Neuronal stem cell (in vitro differentiated cells): ENCODE results near the gene PCBP3.

Experiments
- DNase-seq: peaks from one replicate; pipeline ENCODE4 v3.0.0-alpha.2; 2013; ENCODE audit warnings: low spot score
- H2AFZ ChIP-seq: one replicate; pipeline ENCODE4 v1.6.1; 2013; ENCODE audit warnings: mild to moderate bottlenecking, low read length, inconsistent platforms
- H2AK5ac ChIP-seq: 2 replicates; pipeline ENCODE4 v1.6.1; 2013; ENCODE audit warnings: low read depth, mild to moderate bottlenecking, inconsistent platforms, low read length, moderate library complexity, mixed read lengths
- H2BK120ac ChIP-seq: 2 replicates; pipeline ENCODE4 v1.6.1; 2013; ENCODE audit warnings: low read depth, mild to moderate bottlenecking, inconsistent platforms, low read length, moderate library complexity, mixed read lengths
- H2BK12ac ChIP-seq: one replicate; pipeline ENCODE4 v1.6.1; 2013; ENCODE audit warnings: low read length, inconsistent platforms
- H2BK15ac ChIP-seq: 2 replicates; pipeline ENCODE4 v1.6.1; 2013; ENCODE audit warnings: mild to moderate bottlenecking, low read length, inconsistent platforms, mixed read lengths
- H2BK5ac ChIP-seq: one replicate; pipeline ENCODE4 v1.6.1; 2013; ENCODE audit warnings: inconsistent platforms, mild to moderate bottlenecking, low read length, moderate library complexity
- H3K14ac ChIP-seq: one replicate; pipeline ENCODE4 v1.6.1; 2013; ENCODE audit warnings: low read length, inconsistent platforms
- H3K18ac ChIP-seq: 2 replicates; pipeline ENCODE4 v1.6.1; 2013; ENCODE audit warnings: low read length, inconsistent platforms
- H3K23ac ChIP-seq: 2 replicates; pipeline ENCODE4 v1.6.1; 2013; ENCODE audit warnings: low read depth, mild to moderate bottlenecking, mixed read lengths, low read length, inconsistent platforms; ENCODE audit not compliant: poor library complexity
- H3K27ac ChIP-seq: replicated peaks from 3 replicates; pipeline ENCODE4 v1.5.1; 2013; ENCODE audit warnings: low read length, inconsistent platforms
- H3K27me3 ChIP-seq, 3 experiments: 2 replicates each; pipeline ENCODE4 v1.6.1; 2013; ENCODE audit warnings: low read length in 3 of 3, mild to moderate bottlenecking in 2 of 3, inconsistent platforms in 1 of 3, low read depth in 1 of 3, mixed read lengths in 1 of 3, moderate library complexity in 1 of 3; ENCODE audit not compliant: control insufficient read depth in 3 of 3, insufficient read depth in 3 of 3
- H3K36me3 ChIP-seq, 2 donors: replicated peaks in 1 of 2; 2 replicates each; pipeline ENCODE4 v1.6.1; 2013; ENCODE audit warnings: low read length in 2 of 2; ENCODE audit not compliant: control insufficient read depth in 2 of 2, insufficient read depth in 2 of 2
- H3K4ac ChIP-seq: 2 replicates; pipeline ENCODE4 v1.6.1; 2013; ENCODE audit warnings: inconsistent platforms, mild to moderate bottlenecking, low read length, moderate library complexity
- H3K4me1 ChIP-seq, 2 donors: 1 replicate in 1 of 2; 2 replicates in 1 of 2; pipeline ENCODE4 v1.6.1; 2013; ENCODE audit warnings: low read length in 2 of 2, low read depth in 1 of 2; ENCODE audit not compliant: control insufficient read depth in 2 of 2, insufficient read depth in 1 of 2
- H3K4me2 ChIP-seq: one replicate; pipeline ENCODE4 v1.6.1; 2013; ENCODE audit warnings: mild to moderate bottlenecking, low read length, inconsistent platforms; ENCODE audit not compliant: insufficient read depth, poor library complexity, severe bottlenecking
- H3K4me3 ChIP-seq, 2 donors: 2 replicates each; pipeline ENCODE4 v1.5.1; 2013; ENCODE audit warnings: low read length in 2 of 2, mild to moderate bottlenecking in 2 of 2, inconsistent platforms in 1 of 2, moderate library complexity in 1 of 2
- H3K79me1 ChIP-seq: one replicate; pipeline ENCODE4 v1.6.1; 2013; ENCODE audit warnings: low read depth, mild to moderate bottlenecking, inconsistent platforms, low read length, moderate library complexity
- H3K9ac ChIP-seq: one replicate; pipeline ENCODE4 v1.6.1; 2013; ENCODE audit warnings: mild to moderate bottlenecking, low read depth, low read length, inconsistent platforms; ENCODE audit not compliant: poor library complexity
- H3K9me3 ChIP-seq, 2 donors: replicated peaks in 1 of 2; 2 replicates each; pipeline versions ENCODE3 to v1.6.1; 2013; ENCODE audit warnings: low read length in 2 of 2, mild to moderate bottlenecking in 2 of 2, inconsistent platforms in 1 of 2, low read depth in 1 of 2, mixed read lengths in 1 of 2, moderate library complexity in 1 of 2; ENCODE audit not compliant: control insufficient read depth in 2 of 2, insufficient read depth in 1 of 2
- H4K8ac ChIP-seq: one replicate; pipeline ENCODE4 v1.6.1; 2013; ENCODE audit warnings: low read depth, mild to moderate bottlenecking, inconsistent platforms, low read length, moderate library complexity
- H4K91ac ChIP-seq: one replicate; pipeline ENCODE4 v1.6.1; 2013; ENCODE audit warnings: low read length, low read depth, mild to moderate bottlenecking, inconsistent platforms; ENCODE audit not compliant: poor library complexity
- WGBS, 2 donors: extraction: QIAGEN DNeasy Blood & Tissue Kit; methylation state at CpG; one replicate each; pipeline ENCODE4 v1.1.7; 2013; ENCODE audit warnings: missing lambda C conversion rate in 2 of 2, mixed read lengths in 1 of 2; ENCODE audit not compliant: insufficient read length in 2 of 2, insufficient replicate concordance in 1 of 2; ENCODE audit errors: extremely low coverage in 2 of 2; 5-methylcytosine and 5-hydroxymethylcytosine counted together

PCBP3 gene

DNA sequence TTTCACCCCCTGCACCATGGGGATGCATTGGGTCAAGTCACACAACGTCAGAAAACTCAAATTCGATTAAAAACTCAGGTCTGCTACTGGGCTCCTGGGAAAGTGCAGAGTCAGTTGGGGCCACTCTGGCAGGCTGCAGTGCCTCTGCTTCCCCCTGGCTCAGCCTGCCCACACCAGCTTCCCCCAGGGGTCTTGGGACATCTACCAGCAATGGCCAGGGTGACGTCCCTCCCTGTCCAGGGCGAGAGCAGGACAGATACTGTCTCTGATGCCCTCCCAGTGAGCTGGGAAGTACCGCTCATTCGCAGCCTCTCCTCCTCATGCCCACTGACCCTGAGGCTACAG is 231.9 kb downstream of the PCBP3 start:
- Histone ChIP-seq H3K4me3 (no peak overlapping the region), H2BK5ac (no peak overlapping the region), H3K79me1 (no peaks in the 10 kb centered on the region), H4K91ac (no peak overlapping the region), H3K36me3 (no peaks in the 10 kb centered on the region), H3K23ac (peak overlapping the region; percentile 40), H3K9me3 (no peaks in the 10 kb centered on the region), H2AK5ac (peak overlapping the region; percentile 89), H3K27ac (no peak overlapping the region), H2BK12ac (no peak overlapping the region), H2AFZ (peak overlapping the region; percentile 45), H3K27me3 (peaks cover 0 to 34% (median 0%) of the 10 kb centered on the region in 3 experiments), H3K9ac (no peak overlapping the region), H3K4me2 (no peak overlapping the region), H3K4me1 (peaks cover 13 to 23% of the 10 kb centered on the region in 2 donors), H2BK120ac (no peak overlapping the region), H2BK15ac (peak overlapping the region; percentile 62), H3K14ac (no peak overlapping the region), H3K18ac (peak overlapping the region; percentile 85), H3K4ac (peak overlapping the region; percentile 30), H4K8ac (no peak overlapping the region)
- no peak for DNase-seq
- WGBS, 2 donors, result no CpG with 5 or more reads among the region's 6 CpGs

- H2AK5ac ChIP-seq, result peak overlapping the region; percentile 43
- H4K8ac ChIP-seq, result no peak overlapping the region
- H2BK12ac ChIP-seq, result no peak overlapping the region
- no peak overlapping the region for H3K4me3 ChIP-seq
- no peak overlapping the region for H3K27ac ChIP-seq
- peaks cover 13 to 23% of the 10 kb centered on the region in 2 donors for H3K4me1 ChIP-seq
- no peak overlapping the region for H2BK15ac ChIP-seq
- no peak overlapping the region for H3K4me2 ChIP-seq
- no peak overlapping the region for H3K9ac ChIP-seq
- H3K4ac ChIP-seq, result no peak overlapping the region
- H4K91ac ChIP-seq, result no peak overlapping the region
- H3K18ac ChIP-seq, result peak overlapping the region; percentile 39
- WGBS, 2 donors, result no CpG with 5 or more reads among the region's 12 CpGs
- no peak overlapping the region for H2BK5ac ChIP-seq
- H3K9me3 ChIP-seq, result no peaks in the 10 kb centered on the region
- H3K14ac ChIP-seq, result peak overlapping the region; percentile 39
- no peaks in the 10 kb centered on the region for H3K36me3 ChIP-seq
- H2BK120ac ChIP-seq, result no peak overlapping the region
- no peaks in the 10 kb centered on the region for H3K79me1 ChIP-seq
- DNase-seq, result no peak
- H2AFZ ChIP-seq, result no peak overlapping the region
- no peak overlapping the region for H3K23ac ChIP-seq
- H3K27me3 ChIP-seq, result peaks cover 0 to 37% (median 0%) of the 10 kb centered on the region in 3 experiments
Observed at GRCh38 chr21:45875881-45876280, 232.4 kb downstream of the PCBP3 start.

- H3K4ac ChIP-seq, result no peak overlapping the region
- no peak overlapping the region for H2BK120ac ChIP-seq
- H3K4me1 ChIP-seq, result peaks cover 13 to 23% of the 10 kb centered on the region in 2 donors
- H3K36me3 ChIP-seq, result no peaks in the 10 kb centered on the region
- no peak overlapping the region for H3K23ac ChIP-seq
- H3K27ac ChIP-seq, result no peak overlapping the region
- no peak overlapping the region for H2BK5ac ChIP-seq
- H2AFZ ChIP-seq, result peak overlapping the region; percentile 10
- no peak overlapping the region for H2BK12ac ChIP-seq
- peaks cover 0 to 37% (median 0%) of the 10 kb centered on the region in 3 experiments for H3K27me3 ChIP-seq
- H4K8ac ChIP-seq, result no peak overlapping the region
- no peak overlapping the region for H2AK5ac ChIP-seq
- H3K4me2 ChIP-seq, result no peak overlapping the region
- H4K91ac ChIP-seq, result no peak overlapping the region
- H3K9me3 ChIP-seq, result no peaks in the 10 kb centered on the region
- no peak overlapping the region for H3K9ac ChIP-seq
- no peak overlapping the region for H2BK15ac ChIP-seq
- H3K18ac ChIP-seq, result peak overlapping the region; percentile 55
- H3K14ac ChIP-seq, result peak overlapping the region; percentile 14
- H3K4me3 ChIP-seq, result no peak overlapping the region
- no peaks in the 10 kb centered on the region for H3K79me1 ChIP-seq
- peak; percentile 18 for DNase-seq
- no CpG with 5 or more reads among the region's 28 CpGs for WGBS, 2 donors
Observed at GRCh38 chr21:45876381-45877170, 233.1 kb downstream of the PCBP3 start.

GRCh38 chr21:45877171-45877438 is 233.6 kb downstream of the PCBP3 start:
- Histone ChIP-seq H3K4me1 (peaks cover 13 to 23% of the 10 kb centered on the region in 2 donors), H3K23ac (no peak overlapping the region)

More at GRCh38 chr21:45877171-45877438, 233.6 kb downstream of the PCBP3 start:
- H2BK5ac ChIP-seq, result no peak overlapping the region
- H3K14ac ChIP-seq, result no peak overlapping the region
- H3K27ac ChIP-seq, result no peak overlapping the region
- no peak overlapping the region for H2AFZ ChIP-seq
- no peak overlapping the region for H2BK15ac ChIP-seq
- no peak overlapping the region for H4K8ac ChIP-seq
- no CpG with 5 or more reads among the region's 6 CpGs for WGBS, 2 donors
- H2BK12ac ChIP-seq, result no peak overlapping the region
- H3K18ac ChIP-seq, result no peak overlapping the region
- H3K4me2 ChIP-seq, result no peak overlapping the region
- no peak for DNase-seq
- H2BK120ac ChIP-seq, result no peak overlapping the region
- H3K4me3 ChIP-seq, result no peak overlapping the region
- H3K4ac ChIP-seq, result no peak overlapping the region
- peaks cover 0 to 41% (median 0%) of the 10 kb centered on the region in 3 experiments for H3K27me3 ChIP-seq
- no peaks in the 10 kb centered on the region for H3K79me1 ChIP-seq
- no peak overlapping the region for H4K91ac ChIP-seq
- no peaks in the 10 kb centered on the region for H3K36me3 ChIP-seq
- no peak overlapping the region for H3K9ac ChIP-seq
- no peaks in the 10 kb centered on the region for H3K9me3 ChIP-seq
- no peak overlapping the region for H2AK5ac ChIP-seq
